GM10847 (cell line): ENCODE measurements around the gene HACD4.

Experiments used
- POLR2A ChIP-seq: IDR thresholded peaks from 2 replicates; pipeline ENCODE4 v1.6.1; 2011; ENCODE audit not compliant: insufficient read length; ENCODE audit errors: extremely low read depth

HACD4 gene

GRCh38 chr9:21030389-21031035, 928 bp downstream of the HACD4 start:
- TF ChIP-seq POLR2A, result no peak

- no peak for TF ChIP-seq POLR2A
Measured at GRCh38 chr9:21029661-21030060, 1.8 kb downstream of the HACD4 start.

GRCh38 chr9:21028466-21028865, 3.0 kb downstream of the HACD4 start:
- TF ChIP-seq POLR2A, result no peak

GRCh38 chr9:21027295-21027694, 4.1 kb downstream of the HACD4 start:
- TF ChIP-seq POLR2A, result no peak

GRCh38 chr9:21023861-21024260, 7.6 kb downstream of the HACD4 start:
- TF ChIP-seq POLR2A, result no peak

- no peak for TF ChIP-seq POLR2A
Measured at GRCh38 chr9:21018177-21018576, 13.3 kb downstream of the HACD4 start.

- no peak for TF ChIP-seq POLR2A
Measured at GRCh38 chr9:21016701-21017491, 14.5 kb downstream of the HACD4 start.

GRCh38 chr9:21015995-21016394, 15.4 kb downstream of the HACD4 start:
- no peak for TF ChIP-seq POLR2A

- TF ChIP-seq POLR2A, result no peak
Measured at GRCh38 chr9:21015129-21015815, 16.2 kb downstream of the HACD4 start.

- no peak for TF ChIP-seq POLR2A
Measured at GRCh38 chr9:21002040-21002439, 29.4 kb downstream of the HACD4 start.

GRCh38 chr9:21001581-21001980, 29.9 kb downstream of the HACD4 start:
- no peak for TF ChIP-seq POLR2A

- TF ChIP-seq POLR2A, result no peak
Measured at GRCh38 chr9:20997503-20998076, 33.9 kb downstream of the HACD4 start.

GRCh38 chr9:20996809-20997208, 34.6 kb downstream of the HACD4 start:
- TF ChIP-seq POLR2A, result no peak

GRCh38 chr9:20995616-20996015, 35.8 kb downstream of the HACD4 start:
- TF ChIP-seq POLR2A, result no peak

- TF ChIP-seq POLR2A, result no peak
Measured at GRCh38 chr9:20994486-20994885, 37.0 kb downstream of the HACD4 start.

- TF ChIP-seq POLR2A, result no peak
Measured at GRCh38 chr9:20990867-20991266, 40.6 kb downstream of the HACD4 start.

- TF ChIP-seq POLR2A, result no peak
Measured at GRCh38 chr9:20989923-20990341, 41.5 kb downstream of the HACD4 start.
